ENCODE results near the gene MED20.

DNA sequence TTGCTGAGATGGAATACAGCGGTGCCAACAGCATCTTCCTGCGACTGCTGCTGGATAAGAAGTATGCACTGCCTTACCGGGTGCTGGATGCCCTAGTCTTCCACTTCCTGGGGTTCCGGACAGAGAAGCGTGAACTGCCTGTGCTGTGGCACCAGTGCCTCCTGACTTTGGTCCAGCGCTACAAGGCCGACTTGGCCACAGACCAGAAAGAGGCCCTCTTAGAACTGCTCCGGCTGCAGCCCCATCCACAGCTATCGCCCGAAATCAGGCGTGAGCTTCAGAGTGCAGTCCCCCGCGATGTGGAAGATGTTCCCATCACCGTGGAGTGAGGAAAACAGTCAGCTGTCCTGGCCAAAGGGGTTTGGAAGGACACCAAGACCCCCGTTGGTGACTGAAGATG, 11.4 kb upstream of the MED20 start:
- TF ChIP-seq CTCF (IDR thresholded peaks at IDR 0.05), result no peak
- TF ChIP-seq, protein P1, sequence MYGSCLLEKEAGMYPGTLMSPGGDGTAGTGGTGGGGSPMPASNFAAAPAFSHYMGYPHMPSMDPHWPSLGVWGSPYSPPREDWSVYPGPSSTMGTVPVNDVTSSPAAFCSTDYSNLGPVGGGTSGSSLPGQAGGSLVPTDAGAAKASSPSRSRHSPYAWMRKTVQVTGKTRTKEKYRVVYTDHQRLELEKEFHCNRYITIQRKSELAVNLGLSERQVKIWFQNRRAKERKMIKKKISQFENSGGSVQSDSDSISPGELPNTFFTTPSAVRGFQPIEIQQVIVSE (CRISPR knock-in tag; IDR thresholded peaks at IDR 0.05; ENCODE audit: borderline replicate concordance), result no peak
- TF ChIP-seq, protein P2, sequence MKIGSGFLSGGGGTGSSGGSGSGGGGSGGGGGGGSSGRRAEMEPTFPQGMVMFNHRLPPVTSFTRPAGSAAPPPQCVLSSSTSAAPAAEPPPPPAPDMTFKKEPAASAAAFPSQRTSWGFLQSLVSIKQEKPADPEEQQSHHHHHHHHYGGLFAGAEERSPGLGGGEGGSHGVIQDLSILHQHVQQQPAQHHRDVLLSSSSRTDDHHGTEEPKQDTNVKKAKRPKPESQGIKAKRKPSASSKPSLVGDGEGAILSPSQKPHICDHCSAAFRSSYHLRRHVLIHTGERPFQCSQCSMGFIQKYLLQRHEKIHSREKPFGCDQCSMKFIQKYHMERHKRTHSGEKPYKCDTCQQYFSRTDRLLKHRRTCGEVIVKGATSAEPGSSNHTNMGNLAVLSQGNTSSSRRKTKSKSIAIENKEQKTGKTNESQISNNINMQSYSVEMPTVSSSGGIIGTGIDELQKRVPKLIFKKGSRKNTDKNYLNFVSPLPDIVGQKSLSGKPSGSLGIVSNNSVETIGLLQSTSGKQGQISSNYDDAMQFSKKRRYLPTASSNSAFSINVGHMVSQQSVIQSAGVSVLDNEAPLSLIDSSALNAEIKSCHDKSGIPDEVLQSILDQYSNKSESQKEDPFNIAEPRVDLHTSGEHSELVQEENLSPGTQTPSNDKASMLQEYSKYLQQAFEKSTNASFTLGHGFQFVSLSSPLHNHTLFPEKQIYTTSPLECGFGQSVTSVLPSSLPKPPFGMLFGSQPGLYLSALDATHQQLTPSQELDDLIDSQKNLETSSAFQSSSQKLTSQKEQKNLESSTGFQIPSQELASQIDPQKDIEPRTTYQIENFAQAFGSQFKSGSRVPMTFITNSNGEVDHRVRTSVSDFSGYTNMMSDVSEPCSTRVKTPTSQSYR (CRISPR knock-in tag; IDR thresholded peaks at IDR 0.05), result no peak
